Adrenal gland (tissue), 5 donors: ENCODE results near the gene S100A1.

Experiments used
- CTCF ChIP-seq, 6 experiments: fragments of 450-650 bp in 4 of 6; fragments of 200-600 bp in 2 of 6; sonication (generic) in 1 of 6; IDR thresholded peaks; 1 replicate in 5 of 6; 2 replicates in 1 of 6; pipeline versions ENCODE4 v1.5.1 to v1.8.0; 2016 to 2021; ENCODE audit warnings: antibody characterized with exemption in 6 of 6, mild to moderate bottlenecking in 2 of 6, moderate library complexity in 1 of 6
- POLR2A ChIP-seq, 2 donors: fragments of 450-650 bp; IDR thresholded peaks; one replicate each; pipeline ENCODE4 v1.6.1; 2017; ENCODE audit warnings: antibody characterized with exemption in 2 of 2, mild to moderate bottlenecking in 2 of 2, moderate library complexity in 1 of 2
- donor health status: DM: no; HTN: no; CAD: no.

- TF ChIP-seq CTCF (IDR thresholded peaks at IDR 0.05) (no peak), POLR2A (IDR thresholded peaks at IDR 0.05) (no peak)
These were observed 3.1 kb upstream of the S100A1 start for GRCh38 chr1:153624965-153625611.
